Stimulated activated CD4-positive, alpha-beta T cell treated with anti-CD3 and anti-CD28 coated beads, Interleukin-12 subunit alpha, Interleukin-12 subunit beta, amount 100 ng/mL, for 4 hours (primary cell): ENCODE measurements around the gene CCP110.
A peak's percentile ranks its signal among the peaks of the same experiment; 100 is the strongest.
"Not testable (repeated sequence)": the region's sequence is repeated elsewhere in the genome, so short reads cannot be mapped to it uniquely, and the experiment has no call there.

Experiments used
- DNase-seq: peaks from one replicate; pipeline ENCODE4 v3.0.0-alpha.2; 2020

CCP110 gene

GRCh38 chr16:19513377-19514053 is 10.2 kb upstream of the CCP110 start:
- DNase-seq: no peak

GRCh38 chr16:19515757-19516156 is 8.0 kb upstream of the CCP110 start:
- no peak for DNase-seq

GRCh38 chr16:19517424-19518089 is 6.2 kb upstream of the CCP110 start:
- DNase-seq: no peak

GRCh38 chr16:19518388-19518787 is 5.4 kb upstream of the CCP110 start:
- no peak for DNase-seq

GRCh38 chr16:19520861-19521331 is 2.8 kb upstream of the CCP110 start:
- no peak for DNase-seq

- peak; percentile 95 for DNase-seq
These were observed 2.0 kb upstream of the CCP110 start, which contains the start of gene GDE1 for GRCh38 chr16:19521471-19522396. Gene GDE1 (minus strand): TSS chr16:19522098. CDS start chr16:19521964, 134 bp downstream.

- no peak for DNase-seq
These were observed 1.4 kb upstream of the CCP110 start for GRCh38 chr16:19522397-19522732.

GRCh38 chr16:19522760-19523159 is 982 bp upstream of the CCP110 start:
- no peak for DNase-seq

GRCh38 chr16:19523184-19523558 is 571 bp upstream of the CCP110 start:
- DNase-seq: no peak

GRCh38 chr16:19524356-19524615 is 544 bp downstream of the CCP110 start:
- DNase-seq: no peak

GRCh38 chr16:19524616-19525384 is 1.1 kb downstream of the CCP110 start:
- DNase-seq: no peak

GRCh38 chr16:19525385-19525723 is 1.6 kb downstream of the CCP110 start:
- DNase-seq: no peak

- no peak for DNase-seq
These were observed 3.4 kb downstream of the CCP110 start for GRCh38 chr16:19527161-19527560.

- DNase-seq: no peak
These were observed 4.9 kb downstream of the CCP110 start for GRCh38 chr16:19528666-19529065.

- DNase-seq: no peak
These were observed 8.9 kb downstream of the CCP110 start for GRCh38 chr16:19532601-19533000.

GRCh38 chr16:19540241-19540970 is 16.7 kb downstream of the CCP110 start:
- DNase-seq: no peak

GRCh38 chr16:19542138-19542821 is 18.5 kb downstream of the CCP110 start:
- DNase-seq: no peak

- DNase-seq: not testable (repeated sequence)
These were observed 19.7 kb downstream of the CCP110 start for GRCh38 chr16:19543278-19543996.

GRCh38 chr16:19548144-19548543 is 24.4 kb downstream of the CCP110 start:
- DNase-seq: no peak

GRCh38 chr16:19549673-19550072 is 25.9 kb downstream of the CCP110 start:
- no peak for DNase-seq
